Measurements from ENCODE around the gene TMEM59. TPM values are rescaled to one million over a fixed set of nuclear protein-coding genes. Genes with fewer than 3 reads are reported as not detected.
"Not testable (repeated sequence)": the region's sequence is repeated elsewhere in the genome, so short reads cannot be mapped to it uniquely, and the experiment has no call there.

Gene TMEM59
- total RNA-seq, 2 experiments from 2014 or later = 99.3 to 120 TPM

- H3K4me1 Mint-ChIP-seq; intact Hi-C loops (cut with DNase I, micrococcal nuclease); POLR2A ChIA-PET; H3K27ac Mint-ChIP-seq; H3K9me3 Mint-ChIP-seq (ENCODE audit: low read depth); H3K4me3 Mint-ChIP-seq; H3K27me3 Mint-ChIP-seq; DNase-seq; CTCF ChIA-PET; ATAC-seq; H3K36me3 Mint-ChIP-seq (ENCODE audit: low read depth): not testable (repeated sequence)
Measured at GRCh38 chr1:54024811-54025210, 28.2 kb downstream of the TMEM59 start.

DNA sequence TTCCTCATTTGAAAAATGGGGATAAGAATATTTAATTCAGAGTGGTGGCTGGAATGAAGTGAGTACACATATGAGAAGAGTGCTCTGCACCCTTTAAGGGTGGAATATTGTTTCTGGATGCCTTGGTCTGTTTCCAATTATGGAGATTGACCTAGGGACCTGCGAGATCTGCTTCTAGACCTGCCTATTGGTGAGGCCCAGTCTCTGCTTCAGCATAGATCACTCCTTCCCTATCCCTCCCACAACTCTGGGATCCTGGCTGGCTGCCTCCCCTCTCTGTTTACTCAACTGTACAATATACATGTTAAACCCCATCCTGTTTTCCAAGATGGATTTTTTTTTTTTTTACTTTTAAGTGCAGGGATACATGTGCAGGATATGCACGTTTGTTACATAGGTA lies 28.6 kb downstream of the TMEM59 start:
- Mint-ChIP-seq H3K4me3 (no peak overlapping the region), H3K4me1 (no peaks in the 10 kb centered on the region), H3K36me3 (ENCODE audit: low read depth) (no peaks in the 10 kb centered on the region), H3K27ac (no peak overlapping the region), H3K27me3 (no peaks in the 10 kb centered on the region), H3K9me3 (ENCODE audit: low read depth) (no peaks in the 10 kb centered on the region)
- ChIA-PET CTCF (no interaction called here), POLR2A (no interaction called here)
- ATAC-seq (no peak), DNase-seq (no peak)
- intact Hi-C loops (cut with DNase I, micrococcal nuclease) = no loop called here

- H3K4me1 Mint-ChIP-seq; intact Hi-C loops (cut with DNase I, micrococcal nuclease); H3K9me3 Mint-ChIP-seq (ENCODE audit: low read depth); DNase-seq; ATAC-seq; H3K4me3 Mint-ChIP-seq; H3K27me3 Mint-ChIP-seq; H3K27ac Mint-ChIP-seq; POLR2A ChIA-PET; H3K36me3 Mint-ChIP-seq (ENCODE audit: low read depth): not testable (repeated sequence)
- CTCF ChIA-PET = interaction anchor here (0.6 to 1.0 kb wide), 2 partner anchors 159 to 467 kb away, joined by 3 read pairs; no protein-coding TSS in a partner anchor
Measured at GRCh38 chr1:54019562-54020176, 33.3 kb downstream of the TMEM59 start.

DNA sequence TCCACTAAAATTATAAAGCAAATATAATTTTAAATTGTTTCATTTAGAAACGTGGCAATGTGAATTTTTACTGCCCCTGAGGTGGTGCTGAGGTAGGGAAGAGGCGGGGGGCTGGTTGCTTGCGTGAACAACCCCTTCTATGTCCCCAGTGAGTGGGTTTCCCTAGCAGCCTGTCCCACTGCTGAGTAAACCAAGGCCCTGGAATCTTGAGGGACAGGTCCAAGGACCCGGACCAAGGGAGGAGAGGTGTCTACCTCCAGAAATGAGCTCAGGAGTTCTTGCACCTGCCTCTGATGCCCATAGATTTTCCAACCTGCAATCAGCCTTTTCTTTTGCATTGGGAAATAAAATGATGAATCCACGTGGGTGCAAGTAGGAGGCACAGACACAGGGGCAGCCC lies 34.4 kb downstream of the TMEM59 start:
- POLR2A ChIA-PET = no interaction called here
- intact Hi-C loops (cut with DNase I, micrococcal nuclease) = no loop called here
- H3K27ac Mint-ChIP-seq = no peak overlapping the region
- ATAC-seq (no peak), DNase-seq (no peak)
- no peaks in the 10 kb centered on the region for H3K36me3 Mint-ChIP-seq (ENCODE audit: low read depth)
- H3K4me3 Mint-ChIP-seq = no peak overlapping the region
- CTCF ChIA-PET = interaction anchor here (0.5 kb wide), 1 partner anchor 1143 kb away, joined by 3 read pairs; no protein-coding TSS in a partner anchor
- no peaks in the 10 kb centered on the region for H3K9me3 Mint-ChIP-seq (ENCODE audit: low read depth)
- no peaks in the 10 kb centered on the region for H3K4me1 Mint-ChIP-seq
- no peaks in the 10 kb centered on the region for H3K27me3 Mint-ChIP-seq

DNA sequence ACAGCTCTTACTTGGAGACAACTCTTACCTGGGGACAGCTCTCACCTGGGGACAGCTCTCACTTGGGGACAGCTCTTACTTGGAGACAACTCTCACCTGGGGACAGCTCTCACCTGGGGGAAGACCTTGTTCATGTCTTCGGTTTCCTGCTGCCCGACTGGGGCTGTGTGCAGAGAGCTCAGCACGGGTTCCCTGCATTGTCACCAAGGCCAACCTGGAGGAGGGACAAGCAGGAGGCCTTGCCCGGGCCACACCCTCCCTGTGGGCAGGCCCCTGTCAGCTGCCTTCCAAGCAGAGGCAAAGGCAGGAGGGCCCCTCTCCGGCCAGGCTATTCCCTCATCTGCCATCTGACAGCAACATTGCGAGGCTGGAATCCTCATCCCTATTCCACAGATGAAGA lies 35.0 kb downstream of the TMEM59 start, which contains the start of gene LDLRAD1:
Gene LDLRAD1, minus strand, starts transcription at position 208 of the 400 bp plus-strand sequence. Its CDS starts 74 bp downstream, at position 134.
- CTCF ChIA-PET = no interaction called here
- H3K9me3 Mint-ChIP-seq (ENCODE audit: low read depth) = no peaks in the 10 kb centered on the region
- ATAC-seq = no peak
- H3K27ac Mint-ChIP-seq = no peak within 1 kb of the TSS
- no peak within 1 kb of the TSS for H3K4me3 Mint-ChIP-seq
- no peak for DNase-seq
- no peaks in the 10 kb centered on the region for H3K27me3 Mint-ChIP-seq
- POLR2A ChIA-PET = no interaction called here
- intact Hi-C loops (cut with DNase I, micrococcal nuclease) = no loop called here
- no peaks in the 10 kb centered on the region for H3K4me1 Mint-ChIP-seq
- no peaks in the 10 kb centered on the region for H3K36me3 Mint-ChIP-seq (ENCODE audit: low read depth)

DNA sequence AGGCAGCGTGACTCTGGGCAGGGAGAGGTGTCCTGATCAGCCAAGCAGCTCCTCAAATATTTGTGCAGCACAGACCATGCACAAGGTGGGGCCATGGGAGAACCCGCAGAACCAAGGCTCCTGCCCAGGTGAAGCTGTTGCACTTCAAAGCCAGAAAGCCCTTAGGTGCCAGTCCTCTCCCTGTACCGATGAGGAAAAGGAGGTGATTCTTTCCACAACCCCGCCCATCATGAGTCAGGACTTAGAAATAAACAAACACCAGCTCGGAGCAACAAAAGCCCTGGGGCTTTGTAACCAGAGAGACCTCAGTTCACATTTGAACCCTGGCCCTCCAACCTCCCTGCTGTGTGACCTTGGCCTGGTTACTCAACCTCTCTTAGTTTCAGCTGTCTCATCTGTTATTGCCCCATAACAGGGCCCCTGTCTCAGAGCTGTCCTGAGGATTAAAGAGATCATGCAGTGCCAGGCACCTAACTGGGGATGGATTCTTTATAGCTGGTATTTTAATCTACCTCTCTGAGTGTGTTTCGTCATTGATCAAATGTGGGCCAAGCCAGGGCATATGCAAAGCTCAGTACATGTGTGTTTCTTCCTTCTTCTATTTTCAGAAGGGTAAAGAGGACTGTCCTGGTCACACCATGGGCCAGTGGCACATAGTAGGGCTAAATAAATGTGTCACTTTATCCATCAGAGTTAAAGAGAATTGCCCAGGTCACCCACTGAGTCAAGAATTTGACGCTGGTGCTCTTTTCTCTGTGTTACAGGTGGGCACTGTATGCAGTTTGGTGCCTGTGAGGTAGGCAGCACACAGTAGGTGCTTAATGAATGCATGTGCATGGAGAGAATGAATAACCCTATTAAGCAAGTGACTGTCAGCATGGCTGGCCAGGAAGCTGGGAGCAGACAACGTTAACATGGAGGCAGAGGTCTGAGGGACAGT lies 36.4 kb downstream of the TMEM59 start:
- Mint-ChIP-seq H3K27me3 (no peaks in the 10 kb centered on the region), H3K4me1 (no peaks in the 10 kb centered on the region), H3K36me3 (ENCODE audit: low read depth) (no peaks in the 10 kb centered on the region), H3K9me3 (ENCODE audit: low read depth) (no peaks in the 10 kb centered on the region), H3K4me3 (no peak overlapping the region), H3K27ac (no peak overlapping the region)
- no peak for DNase-seq
- ATAC-seq = no peak
- ChIA-PET CTCF (interaction anchor here (1.0 kb wide), 1 partner anchor 57 kb away, joined by 5 read pairs; no protein-coding TSS in a partner anchor), POLR2A (no interaction called here)
- intact Hi-C loops (cut with DNase I, micrococcal nuclease) = no loop called here

GRCh38 chr1:54014009-54014629 lies 38.9 kb downstream of the TMEM59 start:
- DNase-seq = no peak
- H3K27me3 Mint-ChIP-seq = no peaks in the 10 kb centered on the region
- ATAC-seq = no peak
- no peak overlapping the region for H3K27ac Mint-ChIP-seq
- intact Hi-C loops (cut with DNase I, micrococcal nuclease) = no loop called here
- H3K4me1 Mint-ChIP-seq = no peaks in the 10 kb centered on the region
- H3K9me3 Mint-ChIP-seq (ENCODE audit: low read depth) = no peaks in the 10 kb centered on the region
- H3K4me3 Mint-ChIP-seq = no peak overlapping the region
- CTCF ChIA-PET = interaction anchor here (0.7 to 1.0 kb wide), 3 partner anchors 19 to 55 kb away, joined by 3 to 5 read pairs (median 3); no protein-coding TSS in a partner anchor
- no peaks in the 10 kb centered on the region for H3K36me3 Mint-ChIP-seq (ENCODE audit: low read depth)
- POLR2A ChIA-PET = interaction anchor here (0.6 kb wide), 1 partner anchor 64 kb away, joined by 3 read pairs; no protein-coding TSS in a partner anchor

- no peaks in the 10 kb centered on the region for H3K27me3 Mint-ChIP-seq
- POLR2A ChIA-PET = interaction anchor here (0.5 kb wide), 1 partner anchor 281 kb away, joined by 5 read pairs; no protein-coding TSS in a partner anchor
- no peak for ATAC-seq
- DNase-seq = no peak
- CTCF ChIA-PET = no interaction called here
- H3K36me3 Mint-ChIP-seq (ENCODE audit: low read depth) = no peaks in the 10 kb centered on the region
- no peak overlapping the region for H3K27ac Mint-ChIP-seq
- intact Hi-C loops (cut with DNase I, micrococcal nuclease) = no loop called here
- no peak overlapping the region for H3K4me3 Mint-ChIP-seq
- H3K9me3 Mint-ChIP-seq (ENCODE audit: low read depth) = no peaks in the 10 kb centered on the region
- no peaks in the 10 kb centered on the region for H3K4me1 Mint-ChIP-seq
Measured at GRCh38 chr1:54013393-54014008, 39.5 kb downstream of the TMEM59 start.

- H3K4me1 Mint-ChIP-seq = no peaks in the 10 kb centered on the region
- no peak overlapping the region for H3K4me3 Mint-ChIP-seq
- H3K27ac Mint-ChIP-seq = no peak overlapping the region
- intact Hi-C loops (cut with DNase I, micrococcal nuclease) = no loop called here
- H3K36me3 Mint-ChIP-seq (ENCODE audit: low read depth) = no peaks in the 10 kb centered on the region
- ChIA-PET POLR2A (no interaction called here), CTCF (interaction anchor here (0.8 to 1.1 kb wide), 2 partner anchors 9 to 112 kb away, joined by 3 read pairs; no protein-coding TSS in a partner anchor)
- no peak for DNase-seq
- ATAC-seq = no peak
- no peaks in the 10 kb centered on the region for H3K9me3 Mint-ChIP-seq (ENCODE audit: low read depth)
- H3K27me3 Mint-ChIP-seq = no peaks in the 10 kb centered on the region
Measured at GRCh38 chr1:54012863-54013262, 40.1 kb downstream of the TMEM59 start.

GRCh38 chr1:54012008-54012325 lies 41.0 kb downstream of the TMEM59 start:
- H3K27ac Mint-ChIP-seq = no peak overlapping the region
- intact Hi-C loops (cut with DNase I, micrococcal nuclease) = no loop called here
- POLR2A ChIA-PET = no interaction called here
- H3K4me1 Mint-ChIP-seq = no peaks in the 10 kb centered on the region
- H3K36me3 Mint-ChIP-seq (ENCODE audit: low read depth) = no peaks in the 10 kb centered on the region
- ATAC-seq (no peak), DNase-seq (no peak)
- no peak overlapping the region for H3K4me3 Mint-ChIP-seq
- no peaks in the 10 kb centered on the region for H3K27me3 Mint-ChIP-seq
- no peaks in the 10 kb centered on the region for H3K9me3 Mint-ChIP-seq (ENCODE audit: low read depth)
- CTCF ChIA-PET = interaction anchor here (0.5 to 1.1 kb wide), 3 partner anchors 9 to 144 kb away, joined by 3 read pairs; no protein-coding TSS in a partner anchor

DNA sequence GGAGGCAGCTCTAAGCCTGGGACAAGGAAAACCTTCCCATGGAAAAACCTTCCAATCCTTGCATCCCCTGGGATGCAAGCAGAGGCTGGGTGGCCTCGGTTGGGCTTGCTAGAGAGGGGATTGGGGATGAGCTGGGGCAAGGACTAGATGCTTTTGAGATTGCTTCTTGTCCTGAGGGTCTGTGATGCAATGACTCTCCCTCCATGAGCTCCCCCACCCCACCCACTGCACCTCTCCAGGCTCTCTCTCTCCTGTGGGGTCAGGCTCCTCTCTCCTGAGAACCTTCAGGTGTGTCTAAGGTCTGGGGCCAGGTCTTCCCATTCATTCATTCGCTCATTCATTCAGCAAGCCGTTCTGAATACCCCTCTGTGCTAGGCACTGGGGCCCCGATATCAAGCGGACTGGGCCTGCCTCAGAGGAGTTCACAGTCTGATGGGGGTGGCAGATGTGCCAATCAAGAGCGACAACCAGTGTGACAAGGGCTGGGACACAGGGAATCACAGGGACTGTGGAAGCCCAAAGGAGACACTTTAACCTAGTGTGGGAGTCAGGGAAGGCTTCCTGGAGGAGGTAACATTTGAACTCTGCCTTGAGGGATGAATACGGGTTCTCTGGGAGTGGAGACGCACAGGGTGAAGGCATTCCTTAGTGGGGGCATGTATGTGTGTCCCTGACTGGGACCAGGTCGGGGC lies 41.5 kb downstream of the TMEM59 start:
- DNase-seq (no peak), ATAC-seq (no peak)
- H3K4me3 Mint-ChIP-seq = no peak overlapping the region
- ChIA-PET CTCF (interaction anchor here (0.6 kb wide), 1 partner anchor 451 kb away, joined by 3 read pairs; no protein-coding TSS in a partner anchor), POLR2A (no interaction called here)
- no peaks in the 10 kb centered on the region for H3K9me3 Mint-ChIP-seq (ENCODE audit: low read depth)
- no peaks in the 10 kb centered on the region for H3K4me1 Mint-ChIP-seq
- no peaks in the 10 kb centered on the region for H3K36me3 Mint-ChIP-seq (ENCODE audit: low read depth)
- H3K27ac Mint-ChIP-seq = no peak overlapping the region
- H3K27me3 Mint-ChIP-seq = no peaks in the 10 kb centered on the region
- intact Hi-C loops (cut with DNase I, micrococcal nuclease) = no loop called here

Data from activated CD4-positive, alpha-beta T cell treated with anti-CD3 and anti-CD28 coated beads for 36 hours (primary cell).